Osteoblast (primary cell): ENCODE results near the gene SULF2. TPM values are rescaled to one million over a fixed set of nuclear protein-coding genes. Genes with fewer than 3 reads are reported as not detected.

Experiments
- DNase-seq: peaks from one replicate; pipeline ENCODE4 v3.0.0; 2011; ENCODE audit warnings: low spot score, mixed read lengths; ENCODE audit not compliant: insufficient read length; ENCODE audit errors: missing footprints
- H2AFZ ChIP-seq: 2 replicates; pipeline ENCODE4 v1.6.0; 2011; ENCODE audit warnings: mild to moderate bottlenecking, low read length
- H3K27ac ChIP-seq: 2 replicates; pipeline ENCODE4 v1.5.1; 2011; ENCODE audit warnings: mild to moderate bottlenecking, low read depth, low read length, moderate library complexity
- H3K27me3 ChIP-seq: 2 replicates; pipeline ENCODE4 v1.6.0; 2012; ENCODE audit warnings: mild to moderate bottlenecking, control low read depth, inconsistent platforms, low read length, moderate library complexity; ENCODE audit not compliant: insufficient read depth
- H3K36me3 ChIP-seq: 2 replicates; pipeline ENCODE4 v1.5.1; 2011; ENCODE audit warnings: mild to moderate bottlenecking, low read length, control low read depth, moderate library complexity; ENCODE audit not compliant: insufficient read depth
- H3K4me1 ChIP-seq: 2 replicates; pipeline ENCODE4 v1.5.1; 2011; ENCODE audit warnings: mild to moderate bottlenecking, low read length, control low read depth, moderate library complexity; ENCODE audit not compliant: insufficient read depth
- H3K4me2 ChIP-seq: 2 replicates; pipeline ENCODE4 v1.6.0; 2011; ENCODE audit warnings: mild to moderate bottlenecking, low read length; ENCODE audit not compliant: insufficient read depth
- H3K4me3 ChIP-seq: fragments of 200-600 bp; sonication (generic); 3 replicates; pipeline ENCODE4 v1.5.1; 2012; ENCODE audit warnings: mild to moderate bottlenecking, low read length, inconsistent platforms; ENCODE audit not compliant: insufficient read depth
- H3K79me2 ChIP-seq: 2 replicates; pipeline ENCODE4 v1.6.0; 2012; ENCODE audit warnings: mild to moderate bottlenecking, low read length, control low read depth, inconsistent platforms; ENCODE audit not compliant: insufficient read depth
- H3K9me3 ChIP-seq: 2 replicates; pipeline ENCODE4 v1.5.1; 2011; ENCODE audit warnings: low read depth, low read length, control low read depth
- H4K20me1 ChIP-seq: 2 replicates; pipeline ENCODE4 v1.6.0; 2012; ENCODE audit warnings: mild to moderate bottlenecking, low read length, control low read depth; ENCODE audit not compliant: insufficient read depth
- CTCF ChIP-seq: IDR thresholded peaks from 2 replicates; pipeline ENCODE4 v1.5.1; 2011; ENCODE audit warnings: mild to moderate bottlenecking, low read depth, low read length, moderate library complexity; ENCODE audit errors: extremely low read depth
- total RNA-seq: library from RNA; depleted of rRNA; stranded (reverse); fragments of >200 nt; gene quantifications from 2 replicates; pipeline ENCODE4 v1.2.3, GENCODE V29; 2012

SULF2 gene
- total RNA-seq, 1 donor: 102 TPM

- H2AFZ ChIP-seq: no peak overlapping the region
- H4K20me1 ChIP-seq: peaks cover 3% of the 10 kb centered on the region
- no peak for DNase-seq
These were observed 3.6 kb downstream of the SULF2 start for GRCh38 chr20:47781632-47782031.

GRCh38 chr20:47780720-47781389 is 4.4 kb downstream of the SULF2 start:
- no peaks in the 10 kb centered on the region for H3K79me2 ChIP-seq
- peaks cover 7% of the 10 kb centered on the region for H3K4me1 ChIP-seq
- no peaks in the 10 kb centered on the region for H3K36me3 ChIP-seq
- H3K4me2 ChIP-seq: no peak overlapping the region
- peaks cover 35% of the 10 kb centered on the region for H3K27me3 ChIP-seq
- H4K20me1 ChIP-seq: peaks cover 3% of the 10 kb centered on the region
- no peak for TF ChIP-seq CTCF
- H3K27ac ChIP-seq: no peak overlapping the region
- H3K9me3 ChIP-seq: no peaks in the 10 kb centered on the region
- no peak overlapping the region for H2AFZ ChIP-seq
- no peak overlapping the region for H3K4me3 ChIP-seq
- no peak for DNase-seq

More at GRCh38 chr20:47781632-47782031, 3.6 kb downstream of the SULF2 start:
- H3K4me1 ChIP-seq: peaks cover 12% of the 10 kb centered on the region
- H3K27ac ChIP-seq: no peak overlapping the region
- no peak overlapping the region for H3K4me2 ChIP-seq
- H3K4me3 ChIP-seq: no peak overlapping the region
- H3K9me3 ChIP-seq: no peaks in the 10 kb centered on the region
- H3K27me3 ChIP-seq: peaks cover 38% of the 10 kb centered on the region
- TF ChIP-seq CTCF: no peak
- no peaks in the 10 kb centered on the region for H3K36me3 ChIP-seq
- no peaks in the 10 kb centered on the region for H3K79me2 ChIP-seq

- TF ChIP-seq CTCF: no peak
- no peak overlapping the region for H3K4me3 ChIP-seq
- H3K27ac ChIP-seq: no peak overlapping the region
- peaks cover 3% of the 10 kb centered on the region for H4K20me1 ChIP-seq
- no peak overlapping the region for H2AFZ ChIP-seq
- H3K9me3 ChIP-seq: no peaks in the 10 kb centered on the region
- no peak for DNase-seq
- no peak overlapping the region for H3K4me2 ChIP-seq
- H3K4me1 ChIP-seq: no peaks in the 10 kb centered on the region
- no peaks in the 10 kb centered on the region for H3K79me2 ChIP-seq
- H3K36me3 ChIP-seq: no peaks in the 10 kb centered on the region
- H3K27me3 ChIP-seq: peaks cover 29% of the 10 kb centered on the region
These were observed 6.6 kb downstream of the SULF2 start for GRCh38 chr20:47778398-47779354.

GRCh38 chr20:47777220-47777619 is 8.1 kb downstream of the SULF2 start:
- no peak for TF ChIP-seq CTCF
- no peaks in the 10 kb centered on the region for H3K9me3 ChIP-seq
- no peaks in the 10 kb centered on the region for H3K79me2 ChIP-seq

More at GRCh38 chr20:47777220-47777619, 8.1 kb downstream of the SULF2 start:
- Histone ChIP-seq H3K27ac (no peak overlapping the region), H4K20me1 (no peaks in the 10 kb centered on the region), H3K4me2 (no peak overlapping the region), H2AFZ (no peak overlapping the region), H3K27me3 (peaks cover 20% of the 10 kb centered on the region), H3K36me3 (no peaks in the 10 kb centered on the region), H3K4me3 (no peak overlapping the region), H3K4me1 (no peaks in the 10 kb centered on the region)
- no peak for DNase-seq
